B cell (primary cell): ENCODE data around the gene PRICKLE2. TPM values are rescaled to one million over a fixed set of nuclear protein-coding genes. Genes with fewer than 3 reads are reported as not detected.

Experiments
- ATAC-seq: fragments of 200-7000 bp; cut with Tn5 transposase; one replicate; pipeline ENCODE4 v1.10.0; 2021; ENCODE audit warnings: low read depth, mild to moderate bottlenecking, moderate number of reproducible peaks, moderate library complexity
- CTCF ChIA-PET: fragments of 350-600 bp; sonication (Branson Sonifier 250); formaldehyde crosslinking; loops from one replicate; lab custom pipeline; 2021; ENCODE audit warnings: antibody characterized with exemption, inconsistent platforms; lab: Charles Lee
- POLR2A ChIA-PET: fragments of 350-600 bp; sonication (Branson Sonifier 250); formaldehyde crosslinking; loops from one replicate; lab custom pipeline; 2021; ENCODE audit warnings: antibody characterized with exemption; lab: Charles Lee
- DNase-seq: peaks from one replicate; pipeline ENCODE4 v3.0.0; 2013
- H2AFZ ChIP-seq: 2 replicates; pipeline ENCODE4 v1.6.1; 2012; ENCODE audit warnings: mild to moderate bottlenecking, low read depth, low read length; ENCODE audit not compliant: insufficient read depth, poor library complexity, severe bottlenecking
- H3K27ac ChIP-seq, 2 donors: 1 replicate in 1 of 2; 2 replicates in 1 of 2; pipeline ENCODE4 v1.5.1; 2012 to 2013; ENCODE audit warnings: low read length in 2 of 2, mild to moderate bottlenecking in 2 of 2, moderate library complexity in 1 of 2
- H3K27me3 ChIP-seq, 4 experiments: fragments of 200-600 bp in 1 of 4; sonication (generic) in 1 of 4; replicated peaks in 1 of 4; 1 replicate in 2 of 4; 2 replicates in 2 of 4; pipeline versions ENCODE4 v1.6.1 to v1.7.0; 2013 to 2016; ENCODE audit warnings: low read length in 3 of 4, mild to moderate bottlenecking in 2 of 4, mixed read lengths in 1 of 4, moderate library complexity in 1 of 4; ENCODE audit not compliant: insufficient read depth in 4 of 4, control insufficient read depth in 3 of 4; ENCODE audit errors: control extremely low read depth in 1 of 4
- H3K36me3 ChIP-seq, 2 experiments: replicated peaks in 1 of 2; 1 replicate in 1 of 2; 2 replicates in 1 of 2; pipeline versions ENCODE4 v1.6.1 to v1.7.1; 2013; ENCODE audit warnings: low read length in 1 of 2; ENCODE audit not compliant: insufficient read depth in 2 of 2, control insufficient read depth in 1 of 2; ENCODE audit errors: control extremely low read depth in 1 of 2, extremely low read depth in 1 of 2
- H3K4me1 ChIP-seq, 2 donors: fragments of 200-600 bp in 1 of 2; sonication (generic) in 1 of 2; 1 replicate in 1 of 2; 2 replicates in 1 of 2; pipeline versions ENCODE4 v1.5.1 to v1.6.1; 2013 to 2017; ENCODE audit warnings: low read length in 2 of 2; ENCODE audit not compliant: control insufficient read depth in 2 of 2, insufficient read depth in 2 of 2
- H3K4me2 ChIP-seq: replicated peaks from 2 replicates; pipeline ENCODE3; 2012; ENCODE audit warnings: mild to moderate bottlenecking, low read depth, low read length; ENCODE audit not compliant: poor library complexity, severe bottlenecking
- H3K4me3 ChIP-seq, 5 experiments: fragments of 200-600 bp in 1 of 5; sonication (generic) in 1 of 5; 1 replicate in 3 of 5; 2 replicates in 2 of 5; pipeline versions ENCODE4 v1.5.1 to v1.7.0; 2011 to 2016; ENCODE audit warnings: low read length in 4 of 5, mild to moderate bottlenecking in 4 of 5, low read depth in 2 of 5, control low read depth in 1 of 5, moderate library complexity in 1 of 5; ENCODE audit not compliant: insufficient read depth in 1 of 5; ENCODE audit errors: control extremely low read depth in 1 of 5, extremely low read depth in 1 of 5
- H3K79me2 ChIP-seq: fragments of 200-600 bp; sonication (generic); one replicate; pipeline ENCODE4 v1.6.0; 2016; ENCODE audit warnings: low read length; ENCODE audit not compliant: control insufficient read depth, insufficient read depth
- H3K9ac ChIP-seq: fragments of 200-600 bp; sonication (generic); 2 replicates; pipeline ENCODE4 v1.6.1; 2017; ENCODE audit warnings: mild to moderate bottlenecking, low read length, moderate library complexity
- H3K9me3 ChIP-seq, 3 donors: one replicate each; pipeline versions ENCODE4 v1.6.1 to v1.7.1; 2013; ENCODE audit warnings: low read length in 2 of 3; ENCODE audit not compliant: control insufficient read depth in 2 of 3, insufficient read depth in 1 of 3; ENCODE audit errors: control extremely low read depth in 1 of 3
- H4K20me1 ChIP-seq: 2 replicates; pipeline ENCODE4 v1.6.0; 2012; ENCODE audit warnings: mild to moderate bottlenecking, low read length; ENCODE audit not compliant: insufficient read depth, control insufficient read depth, poor library complexity, severe bottlenecking
- H3K27ac Mint-ChIP-seq: one replicate; pipeline ENCODE4 v1.8.0; 2021; ENCODE audit warnings: mixed read lengths
- H3K27me3 Mint-ChIP-seq: one replicate; pipeline ENCODE4 v1.8.0; 2021; ENCODE audit warnings: mixed read lengths
- H3K4me1 Mint-ChIP-seq: one replicate; pipeline ENCODE4 v1.8.0; 2021; ENCODE audit warnings: mixed read lengths
- H3K4me3 Mint-ChIP-seq: one replicate; pipeline ENCODE4 v1.8.0; 2021; ENCODE audit warnings: mixed read lengths
- H3K9me3 Mint-ChIP-seq: one replicate; pipeline ENCODE4 v1.8.0; 2022; ENCODE audit warnings: mixed read lengths; ENCODE audit not compliant: insufficient read depth
- CTCF ChIP-seq: fragments of 200-600 bp; IDR thresholded peaks from one replicate; pipeline ENCODE4 v1.8.0; 2022; ENCODE audit warnings: antibody characterized with exemption, mild to moderate bottlenecking
- EZH2 ChIP-seq: IDR thresholded peaks from 2 replicates; pipeline ENCODE4 v1.6.1; 2012; ENCODE audit warnings: borderline replicate concordance, low read depth, mild to moderate bottlenecking, moderate library complexity, low read length; ENCODE audit not compliant: insufficient read depth, poor library complexity, severe bottlenecking
- WGBS: methylation state at CpG from one replicate; pipeline ENCODE4 v1.1.5; 2013; ENCODE audit warnings: missing lambda C conversion rate; ENCODE audit not compliant: insufficient coverage; 5-methylcytosine and 5-hydroxymethylcytosine counted together
- intact Hi-C: fragments of 100-400 bp; cut with micrococcal nuclease; formaldehyde crosslinking; loops from one replicate; pipeline ENCODE4 v1.10.0; 2022
- polyA plus RNA-seq: library from polyadenylated mRNA; depleted of rRNA; stranded (reverse); fragments of >200 nt; gene quantifications from 2 replicates; pipeline ENCODE4 v1.2.3, GENCODE V29; 2012
- total RNA-seq, 2 donors: library from RNA; stranded (reverse); fragments of 120-200 nt in 1 of 2; gene quantifications; 1 replicate in 1 of 2; 2 replicates in 1 of 2; pipeline versions ENCODE4 v1.2.3 to v1.2.4, GENCODE V29; 2013 to 2022

The PRICKLE2 gene
- total and polyA plus RNA-seq, 2 donors (not counting 1 experiment from before 2014, with no cell fraction given) = 0.30 to 1.4 TPM

DNA sequence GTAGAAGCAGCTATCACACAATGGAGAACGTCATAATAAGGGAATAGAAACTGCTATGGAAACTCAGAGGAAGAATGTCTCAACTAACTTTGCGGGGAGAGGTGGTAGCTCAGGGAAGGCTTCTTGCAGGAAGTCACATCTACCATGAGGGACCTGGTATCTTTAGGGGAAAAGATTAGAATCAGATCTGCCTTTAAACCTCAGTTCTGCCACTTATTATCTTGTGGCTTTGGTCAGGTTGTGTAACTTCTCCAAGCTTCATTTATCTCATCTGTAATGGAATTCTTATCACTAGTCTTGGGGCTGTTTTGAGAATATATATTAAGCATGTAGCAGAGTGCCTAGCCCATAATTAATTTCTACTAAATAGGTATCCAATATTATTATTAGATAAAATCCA, 46.4 kb upstream of the PRICKLE2 start:
- ChIA-PET CTCF (no interaction called here), POLR2A (no interaction called here)
- peaks cover 0 to 8% (median 0%) of the 10 kb centered on the region in 3 donors for H3K9me3 ChIP-seq
- no peak overlapping the region for H3K27ac Mint-ChIP-seq
- H3K4me1 ChIP-seq = no peaks in the 10 kb centered on the region
- no peaks in the 10 kb centered on the region for H3K4me1 Mint-ChIP-seq
- H3K9ac ChIP-seq = no peak overlapping the region
- H3K4me3 ChIP-seq = no peak overlapping the region
- H2AFZ ChIP-seq = no peak overlapping the region
- no peaks in the 10 kb centered on the region for H3K79me2 ChIP-seq
- peaks cover 0 to 4% (median 1%) of the 10 kb centered on the region in 4 experiments for H3K27me3 ChIP-seq
- no peak overlapping the region for H3K4me2 ChIP-seq
- no peak for DNase-seq
- no peak overlapping the region for H3K27ac ChIP-seq
- TF ChIP-seq CTCF = no peak
- TF ChIP-seq EZH2 = no peak
- no peak for ATAC-seq
- no peaks in the 10 kb centered on the region for H3K36me3 ChIP-seq
- intact Hi-C loops = no loop called here
- H3K4me3 Mint-ChIP-seq = no peak overlapping the region
- WGBS = no CpG with 5 or more reads among the region's 2 CpGs
- no peaks in the 10 kb centered on the region for H4K20me1 ChIP-seq
- no peaks in the 10 kb centered on the region for H3K9me3 Mint-ChIP-seq
- H3K27me3 Mint-ChIP-seq = peaks cover 8% of the 10 kb centered on the region

DNA sequence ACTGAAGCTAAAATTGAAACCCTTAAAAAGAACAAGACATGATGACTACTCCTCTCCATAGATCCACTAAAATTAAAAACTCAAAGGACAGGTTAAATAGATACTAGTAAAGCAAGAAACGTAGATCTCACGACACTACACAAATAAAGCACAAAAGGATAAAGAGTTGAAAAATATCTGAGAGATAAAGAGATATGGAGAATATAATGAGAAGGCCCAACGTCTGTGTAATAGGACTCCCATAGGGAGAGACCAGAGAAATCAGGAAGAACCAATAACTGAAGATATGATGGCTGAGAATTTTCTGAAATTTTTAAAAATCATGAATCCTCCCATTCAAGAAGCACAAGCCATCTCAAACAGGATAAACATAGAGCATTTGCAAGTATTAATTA, 45.6 kb upstream of the PRICKLE2 start:
- H3K79me2 ChIP-seq = no peaks in the 10 kb centered on the region
- ChIA-PET POLR2A (no interaction called here), CTCF (no interaction called here)
- no peak overlapping the region for H3K27ac Mint-ChIP-seq
- WGBS = no CpG with 5 or more reads among the region's 3 CpGs
- intact Hi-C loops = no loop called here
- no peak overlapping the region for H3K4me3 ChIP-seq
- H3K36me3 ChIP-seq = no peaks in the 10 kb centered on the region
- no peak for TF ChIP-seq EZH2
- TF ChIP-seq CTCF = no peak
- no peak overlapping the region for H3K4me2 ChIP-seq
- peaks cover 0 to 8% (median 0%) of the 10 kb centered on the region in 3 donors for H3K9me3 ChIP-seq
- no peak for DNase-seq
- H3K4me1 ChIP-seq = no peaks in the 10 kb centered on the region
- H2AFZ ChIP-seq = no peak overlapping the region
- no peak overlapping the region for H3K9ac ChIP-seq
- H3K9me3 Mint-ChIP-seq = no peaks in the 10 kb centered on the region
- peaks cover 0 to 5% (median 1%) of the 10 kb centered on the region in 4 experiments for H3K27me3 ChIP-seq
- H4K20me1 ChIP-seq = no peaks in the 10 kb centered on the region
- peaks cover 15% of the 10 kb centered on the region for H3K27me3 Mint-ChIP-seq
- ATAC-seq = no peak
- no peak overlapping the region for H3K27ac ChIP-seq
- no peaks in the 10 kb centered on the region for H3K4me1 Mint-ChIP-seq
- no peak overlapping the region for H3K4me3 Mint-ChIP-seq
